GM18505 (cell line): ENCODE results near the gene PLSCR4.
"Not testable (repeated sequence)": the region's sequence is repeated elsewhere in the genome, so short reads cannot be mapped to it uniquely, and the experiment has no call there.

Source experiments
- ATAC-seq: cut with Tn5 transposase; IDR thresholded peaks from one replicate; pipeline ENCODE4 v1.9.1; 2021; ENCODE audit not compliant: unreplicated experiment
- POLR2A ChIP-seq: IDR thresholded peaks from 4 replicates; pipeline ENCODE4 v1.6.1; 2011; ENCODE audit warnings: borderline replicate concordance; ENCODE audit not compliant: insufficient read depth, insufficient read length; ENCODE audit errors: extremely low read depth

PLSCR4 gene

DNA sequence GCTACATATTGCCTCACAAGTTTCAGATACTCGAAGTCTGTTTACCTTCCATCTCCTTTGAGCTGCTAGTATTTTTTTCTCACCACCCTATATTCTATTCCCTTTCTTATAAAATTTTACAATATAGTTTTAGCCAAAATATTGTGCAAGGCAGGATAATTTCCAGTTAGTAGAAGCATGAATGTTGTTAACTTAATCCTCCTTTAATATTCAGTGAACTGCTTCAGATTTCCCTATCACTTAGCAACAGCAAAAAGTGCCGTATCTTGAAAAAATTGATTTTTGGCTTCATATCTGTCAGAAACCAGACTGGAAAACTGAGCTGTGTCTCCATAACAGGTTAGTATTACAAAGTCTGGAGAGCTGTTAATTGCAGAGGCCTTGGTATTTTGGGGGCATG is 24.0 kb downstream of the PLSCR4 start:
- TF ChIP-seq POLR2A, result no peak

DNA sequence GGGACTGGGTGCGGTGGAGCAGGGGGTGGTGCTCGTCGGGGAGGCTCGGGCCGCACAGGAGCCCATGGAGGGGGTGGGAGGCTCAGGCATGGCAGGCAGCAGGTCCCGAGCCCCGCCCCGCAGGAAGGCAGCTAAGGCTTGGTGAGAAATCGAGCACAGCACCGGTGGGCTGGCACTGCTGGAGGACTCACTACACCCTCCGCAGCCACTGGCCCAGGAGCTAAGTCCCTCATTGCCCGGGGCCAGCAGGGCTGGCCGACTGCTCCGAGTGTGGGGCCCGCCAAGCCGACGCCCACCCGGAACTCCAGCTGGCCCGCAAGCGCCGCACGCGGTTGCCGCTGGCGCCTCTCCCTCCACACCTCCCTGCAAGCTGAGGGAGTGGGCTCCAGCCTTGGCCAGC is 25.4 kb downstream of the PLSCR4 start:
- ATAC-seq, result not testable (repeated sequence)

More for the DNA sequence above, 24.0 kb downstream of the PLSCR4 start:
- ATAC-seq, result no peak

DNA sequence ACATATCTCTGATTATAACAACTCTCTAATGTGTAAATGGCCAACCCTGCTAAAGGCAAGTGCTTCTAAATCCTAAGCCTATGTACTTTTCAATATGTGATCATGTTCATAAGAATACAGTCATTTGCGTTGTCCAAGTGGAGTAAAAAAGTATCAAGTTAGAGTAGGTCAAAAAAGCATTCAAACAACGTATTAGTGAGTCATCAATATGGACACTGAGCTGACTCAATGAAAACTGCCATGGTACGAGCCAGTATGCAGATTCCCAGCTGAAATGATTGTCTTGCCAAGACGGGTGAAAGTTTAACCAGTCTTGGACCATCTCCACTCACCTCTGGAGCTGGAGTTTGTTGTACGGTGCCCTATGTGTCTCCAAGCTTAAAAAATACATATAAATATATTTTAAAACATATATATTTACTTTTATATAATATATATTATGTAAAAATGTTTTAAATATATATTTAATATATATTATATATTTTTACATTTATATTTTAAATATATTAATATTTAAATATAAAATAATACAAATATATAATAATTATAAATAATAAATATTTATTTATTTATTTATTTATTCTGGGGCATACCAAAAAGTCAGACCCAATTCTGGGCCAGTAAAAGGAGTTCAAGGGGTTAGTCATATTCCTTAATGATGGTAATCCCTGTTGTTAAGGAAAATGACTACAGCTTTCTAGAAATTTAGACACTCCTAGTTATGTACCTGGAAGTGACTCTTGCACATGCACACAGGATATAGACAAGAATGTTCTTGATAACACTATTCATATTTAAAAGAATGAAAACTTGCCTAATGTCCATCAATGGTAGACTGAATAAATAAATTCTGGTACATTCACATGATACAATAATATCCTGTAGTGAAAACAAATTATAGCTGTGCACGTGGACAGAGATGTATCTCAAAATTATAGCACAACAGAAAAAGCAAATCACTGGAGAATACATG is 27.2 kb downstream of the PLSCR4 start:
- ATAC-seq, result no peak
- no peak for TF ChIP-seq POLR2A

DNA sequence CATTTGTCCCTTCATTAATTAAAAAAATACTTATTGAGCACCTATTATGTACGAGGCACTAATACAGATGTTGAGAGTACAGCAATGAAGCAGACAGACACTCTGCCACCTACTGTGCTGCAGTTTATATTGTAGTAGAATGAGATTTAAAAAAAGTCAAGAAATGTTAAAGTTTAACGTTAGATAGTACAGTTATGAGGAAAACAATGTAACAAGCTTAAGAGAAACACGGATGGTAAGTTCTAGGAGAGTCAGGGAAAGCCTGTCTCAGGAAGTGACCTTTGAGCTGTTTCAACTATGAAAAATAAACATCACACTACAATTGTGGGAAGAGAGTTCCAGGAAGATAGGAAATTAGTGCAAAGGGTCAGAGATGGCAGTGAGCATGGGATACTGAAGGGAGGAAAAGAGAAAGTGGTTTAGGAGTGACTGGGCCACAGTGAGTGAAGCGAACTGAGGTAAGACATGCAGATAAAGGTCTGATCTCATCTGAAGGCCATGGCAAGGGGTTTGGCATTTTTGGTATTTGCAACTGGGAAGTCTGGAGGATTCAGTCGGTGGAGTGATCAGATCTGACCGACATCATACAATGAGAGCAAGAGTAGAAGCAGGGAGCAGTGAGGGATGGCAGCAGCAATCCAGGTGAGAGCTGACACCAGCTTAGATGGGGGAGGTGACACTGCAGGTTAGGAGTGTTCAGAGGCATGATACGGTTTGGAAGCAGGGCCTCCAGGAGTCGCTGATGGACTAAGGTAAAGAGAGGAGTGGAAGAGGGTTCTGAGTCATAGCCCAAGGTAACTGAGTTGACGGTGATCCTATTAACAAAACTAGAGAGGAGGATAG is 28.5 kb downstream of the PLSCR4 start:
- TF ChIP-seq POLR2A, result no peak
- no peak for ATAC-seq

DNA sequence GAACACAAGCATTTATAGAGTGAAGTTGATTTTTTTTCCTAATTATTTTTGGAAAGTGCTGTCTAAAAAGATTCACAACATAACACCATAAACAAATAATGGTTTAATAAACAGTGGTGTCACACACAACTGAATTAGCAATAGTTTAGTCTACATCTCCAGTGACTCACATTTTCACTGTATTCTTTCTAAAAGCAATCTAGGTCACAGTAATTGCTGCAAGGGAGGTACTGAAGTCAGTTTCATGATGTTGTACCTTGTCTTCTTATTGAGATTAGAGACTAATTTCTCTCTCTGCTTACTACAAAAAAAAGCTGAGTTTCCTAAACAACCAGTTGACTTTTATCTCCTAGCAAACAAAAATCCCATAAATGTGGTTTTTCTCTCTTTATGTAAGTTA is 29.6 kb downstream of the PLSCR4 start:
- no peak for ATAC-seq
- no peak for TF ChIP-seq POLR2A

DNA sequence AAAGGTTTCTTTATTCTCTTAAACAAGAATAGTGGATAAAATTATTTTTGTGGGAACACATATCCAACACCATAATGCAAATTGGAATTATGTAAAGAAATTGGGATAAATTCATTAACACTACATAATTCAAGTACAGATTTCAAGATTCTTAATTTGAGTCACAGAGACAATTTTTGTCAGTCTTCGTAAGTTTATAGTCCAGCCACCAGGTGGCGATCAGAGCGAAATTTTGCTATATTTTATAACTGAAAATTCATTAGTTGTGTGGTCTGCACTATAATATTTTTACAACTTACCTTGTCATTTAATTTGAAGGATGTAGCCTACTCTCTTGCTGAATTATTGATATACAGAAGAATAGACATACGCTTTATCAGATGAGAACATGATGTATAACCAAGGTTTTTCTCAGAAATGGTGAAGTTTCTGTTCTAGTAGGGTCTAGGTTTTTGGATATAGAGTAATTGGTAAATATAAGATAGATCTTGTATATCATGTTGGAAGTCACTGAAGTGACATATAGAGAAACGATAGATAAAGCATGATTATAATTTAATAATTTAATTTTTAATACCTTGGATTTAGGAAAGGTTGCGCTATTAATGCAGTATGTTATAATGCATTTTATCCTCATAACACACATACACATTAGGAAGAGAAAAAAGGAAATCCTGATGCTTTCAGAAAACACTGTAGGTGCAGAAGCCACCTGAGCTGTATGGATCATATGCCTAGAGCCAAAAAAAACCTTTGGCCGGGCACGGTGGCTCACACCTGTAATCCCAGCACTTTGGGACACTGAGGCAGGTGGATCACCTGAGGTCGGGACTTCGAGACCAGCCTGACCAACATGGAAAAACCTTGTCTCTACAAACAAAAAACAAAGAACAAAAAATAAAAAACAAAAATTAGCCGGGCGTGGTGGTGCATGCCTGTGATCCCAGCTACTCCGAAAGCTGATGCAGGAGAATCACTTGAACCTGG is 31.7 kb downstream of the PLSCR4 start:
- ATAC-seq, result peak; percentile 58
- no peak for TF ChIP-seq POLR2A

DNA sequence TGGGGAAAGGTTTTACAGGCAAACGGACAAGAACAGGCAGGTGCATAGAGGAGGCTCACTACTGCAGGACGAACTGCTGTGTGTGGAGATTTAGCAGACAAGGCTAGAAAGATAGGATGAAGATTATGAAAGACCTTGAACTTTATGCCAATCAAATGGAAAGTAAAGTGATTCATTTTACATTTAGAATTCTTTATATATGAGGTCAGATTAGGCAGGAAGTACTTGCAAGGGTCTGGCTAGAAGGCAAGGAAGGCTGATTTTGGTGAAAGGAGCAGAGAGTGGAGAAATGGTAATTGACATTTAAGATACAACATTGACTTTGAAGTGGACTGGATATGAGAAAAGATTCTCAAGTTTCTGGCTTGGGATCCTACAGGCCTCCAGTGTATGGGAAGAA is 33.6 kb downstream of the PLSCR4 start:
- no peak for TF ChIP-seq POLR2A
- ATAC-seq, result no peak

DNA sequence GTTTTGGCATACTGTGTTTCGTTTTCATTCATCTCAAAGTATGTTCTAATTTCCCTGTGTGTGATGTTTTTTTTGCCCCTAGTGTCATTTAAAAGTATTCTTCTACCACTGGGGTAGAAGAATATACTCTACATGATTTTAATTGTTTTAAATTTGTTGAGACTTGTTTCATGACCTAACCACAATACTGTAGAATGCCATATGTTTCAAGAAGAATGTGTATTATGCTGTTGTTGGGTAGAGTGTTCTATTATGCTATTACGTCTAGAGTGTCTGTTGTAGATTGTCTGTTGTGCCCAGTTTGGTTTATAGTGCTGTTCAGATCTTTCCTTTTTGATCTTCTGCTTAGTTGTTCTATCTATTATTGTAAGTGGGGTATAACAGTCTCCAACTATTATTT is 36.4 kb downstream of the PLSCR4 start:
- ATAC-seq, result no peak
- TF ChIP-seq POLR2A, result no peak

DNA sequence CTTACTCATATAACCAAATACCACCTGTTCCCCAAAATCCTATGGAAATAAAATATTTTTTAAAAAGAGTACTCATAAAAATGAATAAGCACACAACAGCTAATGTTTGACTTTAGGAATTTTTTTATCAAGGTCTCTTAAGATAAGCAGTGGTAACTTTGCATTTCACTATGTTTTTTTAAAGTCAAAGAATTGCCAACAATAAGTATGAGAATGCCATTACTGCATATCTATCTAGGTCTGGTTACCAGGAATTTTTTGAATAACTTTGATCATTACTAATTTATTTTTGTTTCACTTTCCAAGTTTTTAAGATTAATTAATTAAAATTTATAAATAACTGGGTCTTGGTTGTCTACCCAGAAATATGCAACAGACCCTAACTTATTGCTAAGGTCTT is 41.5 kb downstream of the PLSCR4 start:
- no peak for TF ChIP-seq POLR2A
- ATAC-seq, result no peak

DNA sequence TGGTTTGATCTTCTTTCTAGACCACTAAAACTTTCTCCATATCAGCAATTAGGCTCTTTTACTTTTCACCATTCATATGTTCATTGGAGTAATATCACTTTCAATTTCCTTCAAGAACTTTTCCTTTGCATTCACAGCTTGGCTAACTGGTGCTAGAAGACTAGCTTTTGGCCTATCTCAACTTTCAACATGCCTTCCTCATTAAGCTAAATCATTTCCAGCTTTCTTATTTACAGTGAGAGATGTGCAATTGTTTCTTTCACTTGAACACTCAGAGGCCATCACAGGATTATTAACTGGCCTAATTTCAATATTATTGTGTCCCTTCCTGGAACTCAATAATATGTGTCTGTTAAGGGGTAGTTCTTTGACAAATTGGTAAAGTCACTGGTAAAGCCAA is 47.1 kb downstream of the PLSCR4 start:
- TF ChIP-seq POLR2A, result no peak
- ATAC-seq, result no peak

DNA sequence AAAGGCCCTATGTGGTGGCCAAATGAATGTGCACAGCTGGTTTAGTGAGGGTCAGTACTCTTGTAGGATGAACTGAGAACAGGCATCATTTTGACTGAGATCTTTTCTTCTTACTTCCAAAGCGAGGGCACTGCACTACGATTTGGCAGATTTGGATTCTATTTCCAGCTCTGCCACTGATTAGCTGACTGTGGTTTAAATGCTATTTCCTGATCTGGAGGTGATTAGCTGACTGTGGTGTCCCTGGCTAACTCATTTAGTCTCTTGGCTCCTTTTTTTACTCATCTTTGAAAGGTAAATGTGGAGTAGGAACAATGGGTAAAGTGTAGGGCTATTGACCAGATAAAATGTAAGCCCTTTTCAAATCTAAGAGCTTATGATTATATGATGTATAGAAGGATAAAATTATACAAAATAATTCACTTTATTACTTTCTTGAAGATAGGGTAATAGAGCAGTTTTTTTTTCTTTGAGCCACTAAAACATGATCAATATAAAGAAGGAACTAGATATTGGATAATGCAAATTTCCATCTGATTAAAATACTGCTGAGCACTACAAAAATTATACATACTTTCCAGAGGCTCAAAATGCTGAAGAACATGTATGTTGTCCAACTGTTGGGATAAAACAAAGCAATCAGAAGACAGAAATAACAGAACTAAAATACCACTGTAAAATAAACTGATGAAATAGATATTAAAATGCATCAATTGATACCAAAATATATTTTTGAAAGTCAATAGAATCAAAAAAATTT is 50.3 kb downstream of the PLSCR4 start:
- no peak for TF ChIP-seq POLR2A
- no peak for ATAC-seq

DNA sequence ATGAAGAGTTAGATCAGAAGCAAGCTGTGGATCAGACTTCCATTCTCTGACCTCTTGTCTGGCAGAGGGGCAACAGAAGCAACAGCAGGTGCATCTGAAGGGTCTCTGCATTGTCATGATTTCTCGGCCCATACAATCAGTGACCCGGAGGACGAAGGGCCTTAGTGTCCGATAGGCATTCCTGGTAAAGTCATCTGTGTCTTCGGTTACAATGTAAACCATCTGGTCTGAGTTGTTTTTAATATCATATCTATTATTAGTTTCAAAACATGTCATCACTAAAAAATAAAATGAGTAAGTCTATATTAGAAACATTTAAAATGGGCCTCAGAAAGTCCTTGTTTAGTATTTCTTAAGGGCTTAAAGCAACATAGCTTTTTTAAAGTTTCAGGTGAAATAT is 51.1 kb downstream of the PLSCR4 start:
- TF ChIP-seq POLR2A, result no peak
- no peak for ATAC-seq
